ENCODE data around the gene OR10A6. TPM values are rescaled to one million over a fixed set of nuclear protein-coding genes. Genes with fewer than 3 reads are reported as not detected.

OR10A6 gene
- total RNA-seq, 1 experiment from 2014 or later = not detected

GRCh38 chr11:7973011-7973410, 41.9 kb upstream of the OR10A6 start:
- POLR2A ChIA-PET (ENCODE audit: unreplicated experiment) = interaction anchor here (0.6 kb wide), 1 partner anchor 1411 kb away, joined by 6 read pairs; no protein-coding TSS in a partner anchor
- intact Hi-C loops (cut with micrococcal nuclease; ENCODE audit: unreplicated experiment) = no loop called here

GRCh38 chr11:7971846-7972245, 40.8 kb upstream of the OR10A6 start:
- no peak overlapping the region for H2AFZ ChIP-seq
- no peak overlapping the region for H3K4me2 ChIP-seq
- POLR2A ChIA-PET (ENCODE audit: unreplicated experiment) = no interaction called here
- no peak overlapping the region for H3K27ac ChIP-seq
- H3K79me2 ChIP-seq (ENCODE audit: low read depth) = no peaks in the 10 kb centered on the region
- no peak overlapping the region for H3K4me3 ChIP-seq
- H3K27me3 ChIP-seq (ENCODE audit: insufficient read depth, low read depth) = no peaks in the 10 kb centered on the region
- intact Hi-C loops (cut with micrococcal nuclease; ENCODE audit: unreplicated experiment) = no loop called here
- CTCF ChIA-PET = no interaction called here
- no TSS peak for BruUV-seq (replicated peaks)
- no peaks in the 10 kb centered on the region for H3K36me3 ChIP-seq (ENCODE audit: low read depth)
- TF ChIP-seq CTCF (conservative IDR thresholded peaks at IDR 0.05) = no peak
- no peak for TF ChIP-seq EZH2 (IDR thresholded peaks at IDR 0.05; ENCODE audit: low read depth)
- H3K9me2 ChIP-seq (ENCODE audit: insufficient read depth) = no peaks in the 10 kb centered on the region
- DNase-seq = no peak
- peaks cover 21% of the 10 kb centered on the region for H3K4me1 ChIP-seq (replicated peaks; ENCODE audit: insufficient read depth)
- no peaks in the 10 kb centered on the region for H3K9me3 ChIP-seq (ENCODE audit: insufficient read depth, low read depth)
- H4K20me1 ChIP-seq (ENCODE audit: insufficient read depth) = no peaks in the 10 kb centered on the region
- H3F3A ChIP-seq (ENCODE audit: insufficient read depth, low read depth) = peaks cover 8% of the 10 kb centered on the region

More at GRCh38 chr11:7973011-7973410, 41.9 kb upstream of the OR10A6 start:
- Histone ChIP-seq H4K20me1 (ENCODE audit: insufficient read depth) (no peaks in the 10 kb centered on the region), H3K4me2 (no peak overlapping the region), H3K4me1 (replicated peaks; ENCODE audit: insufficient read depth) (peaks cover 33% of the 10 kb centered on the region), H3K27ac (no peak overlapping the region), H3K36me3 (ENCODE audit: low read depth) (no peaks in the 10 kb centered on the region), H2AFZ (no peak overlapping the region), H3F3A (ENCODE audit: insufficient read depth, low read depth) (peaks cover 18% of the 10 kb centered on the region), H3K27me3 (ENCODE audit: insufficient read depth, low read depth) (no peaks in the 10 kb centered on the region), H3K79me2 (ENCODE audit: low read depth) (no peaks in the 10 kb centered on the region), H3K9me3 (ENCODE audit: insufficient read depth, low read depth) (no peaks in the 10 kb centered on the region), H3K9me2 (ENCODE audit: insufficient read depth) (no peaks in the 10 kb centered on the region), H3K4me3 (no peak overlapping the region)
- CTCF ChIA-PET = no interaction called here
- BruUV-seq (replicated peaks) = no TSS peak
- TF ChIP-seq EZH2 (IDR thresholded peaks at IDR 0.05; ENCODE audit: low read depth) (no peak), CTCF (conservative IDR thresholded peaks at IDR 0.05) (no peak)
- no peak for DNase-seq

- TF ChIP-seq CTCF (conservative IDR thresholded peaks at IDR 0.05) = no peak
- no peak for TF ChIP-seq EZH2 (IDR thresholded peaks at IDR 0.05; ENCODE audit: low read depth)
- DNase-seq = no peak
- POLR2A ChIA-PET (ENCODE audit: unreplicated experiment) = no interaction called here
- Histone ChIP-seq H3K4me2 (no peak overlapping the region), H3K79me2 (ENCODE audit: low read depth) (no peaks in the 10 kb centered on the region), H3K4me1 (replicated peaks; ENCODE audit: insufficient read depth) (peaks cover 14% of the 10 kb centered on the region), H3K9me2 (ENCODE audit: insufficient read depth) (no peaks in the 10 kb centered on the region), H3K9me3 (ENCODE audit: insufficient read depth, low read depth) (no peaks in the 10 kb centered on the region), H2AFZ (no peak overlapping the region), H3K27ac (no peak overlapping the region), H3K27me3 (ENCODE audit: insufficient read depth, low read depth) (no peaks in the 10 kb centered on the region), H4K20me1 (ENCODE audit: insufficient read depth) (no peaks in the 10 kb centered on the region), H3K36me3 (ENCODE audit: low read depth) (no peaks in the 10 kb centered on the region), H3F3A (ENCODE audit: insufficient read depth, low read depth) (no peaks in the 10 kb centered on the region), H3K4me3 (no peak overlapping the region)
- CTCF ChIA-PET = no interaction called here
- no TSS peak for BruUV-seq (replicated peaks)
- intact Hi-C loops (cut with micrococcal nuclease; ENCODE audit: unreplicated experiment) = no loop called here
Observed at GRCh38 chr11:7969756-7970646, 38.9 kb upstream of the OR10A6 start.

Data from PC-9 (cell line).